Neural progenitor cell (in vitro differentiated cells): ENCODE measurements around the gene CYTH3.

ENCODE experiments used
- EZH2 ChIP-seq: fragments of 200-600 bp; sonication (generic); IDR thresholded peaks from 2 replicates; pipeline ENCODE4 v1.6.1; 2017; ENCODE audit warnings: antibody characterized with exemption, mild to moderate bottlenecking, moderate library complexity
- TF ChIP-seq, protein P1 (sequence below): fragments of 200-600 bp; sonication (generic); IDR thresholded peaks from 2 replicates; pipeline ENCODE4 v1.5.1; 2017; ENCODE audit warnings: antibody characterized with exemption, mild to moderate bottlenecking

- TF ChIP-seq, protein P1, sequence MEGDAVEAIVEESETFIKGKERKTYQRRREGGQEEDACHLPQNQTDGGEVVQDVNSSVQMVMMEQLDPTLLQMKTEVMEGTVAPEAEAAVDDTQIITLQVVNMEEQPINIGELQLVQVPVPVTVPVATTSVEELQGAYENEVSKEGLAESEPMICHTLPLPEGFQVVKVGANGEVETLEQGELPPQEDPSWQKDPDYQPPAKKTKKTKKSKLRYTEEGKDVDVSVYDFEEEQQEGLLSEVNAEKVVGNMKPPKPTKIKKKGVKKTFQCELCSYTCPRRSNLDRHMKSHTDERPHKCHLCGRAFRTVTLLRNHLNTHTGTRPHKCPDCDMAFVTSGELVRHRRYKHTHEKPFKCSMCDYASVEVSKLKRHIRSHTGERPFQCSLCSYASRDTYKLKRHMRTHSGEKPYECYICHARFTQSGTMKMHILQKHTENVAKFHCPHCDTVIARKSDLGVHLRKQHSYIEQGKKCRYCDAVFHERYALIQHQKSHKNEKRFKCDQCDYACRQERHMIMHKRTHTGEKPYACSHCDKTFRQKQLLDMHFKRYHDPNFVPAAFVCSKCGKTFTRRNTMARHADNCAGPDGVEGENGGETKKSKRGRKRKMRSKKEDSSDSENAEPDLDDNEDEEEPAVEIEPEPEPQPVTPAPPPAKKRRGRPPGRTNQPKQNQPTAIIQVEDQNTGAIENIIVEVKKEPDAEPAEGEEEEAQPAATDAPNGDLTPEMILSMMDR: peak; percentile 17
- no peak for TF ChIP-seq EZH2
These were observed 16.3 kb downstream of the CYTH3 start for GRCh38 chr7:6256109-6256483.
